ENCODE data around the gene TCEAL8. TPM values are rescaled to one million over a fixed set of nuclear protein-coding genes. Genes with fewer than 3 reads are reported as not detected.

The TCEAL8 gene
- total and polyA plus RNA-seq, 2 of the 8 experiments (the other 6 are each of a cell fraction or from before 2014, with no cell fraction given): 47.2 to 82.2 TPM

GRCh38 chrX:103254171-103254824 lies 657 bp downstream of the TCEAL8 start (continued):
- TF ChIP-seq CHD2 (IDR thresholded peaks at IDR 0.05; ENCODE audit: low read length): 0 out of 2 replicates have a peak, but pooled peaks have one; percentile 34
- no peak for TF ChIP-seq NRF1 (IDR thresholded peaks at IDR 0.05; ENCODE audit: low read depth, low read length)
- peak; percentile 27 for TF ChIP-seq ASH2L (IDR thresholded peaks at IDR 0.05; ENCODE audit: low read length)
- no peak for TF ChIP-seq MAFK (IDR thresholded peaks at IDR 0.05; ENCODE audit: low read depth, low read length)
- peak; percentile 59; the same call in 1 of the 2 replicates for TF ChIP-seq TAF1 (IDR thresholded peaks at IDR 0.05; ENCODE audit: low read depth, low read length)
- TF ChIP-seq EP300 (IDR thresholded peaks at IDR 0.05; ENCODE audit: borderline replicate concordance in 1 of 2, low read depth in 2 of 2, low read length in 2 of 2): 0 out of 3 replicates have a peak, but pooled peaks of 1 of the 2 experiments have one; percentile 47
- no peak for TF ChIP-seq SP4 (IDR thresholded peaks at IDR 0.05; ENCODE audit: low read length)
- peak; percentile 22; the same call in 1 of the 2 replicates for TF ChIP-seq CREB1 (IDR thresholded peaks at IDR 0.05)
- TF ChIP-seq ATF2 (IDR thresholded peaks at IDR 0.05; ENCODE audit: low read length): no peak
- TF ChIP-seq YY1 (IDR thresholded peaks at IDR 0.05; ENCODE audit: low read depth, low read length): peak; percentile 78; the same call in 1 of the 2 replicates
- TF ChIP-seq RXRA (IDR thresholded peaks at IDR 0.05; ENCODE audit: insufficient read depth, low read depth, low read length): no peak
- TF ChIP-seq SP1 (IDR thresholded peaks at IDR 0.05; ENCODE audit: low read depth, low read length): peak; percentile 34; the same call in 1 of the 2 replicates

Data from H1 (cell line).